ENCODE data around the gene MYOD1. TPM values are rescaled to one million over a fixed set of nuclear protein-coding genes. Genes with fewer than 3 reads are reported as not detected.

MYOD1 gene
- total RNA-seq, 4 donors from 2014 or later, result not detected

DNA sequence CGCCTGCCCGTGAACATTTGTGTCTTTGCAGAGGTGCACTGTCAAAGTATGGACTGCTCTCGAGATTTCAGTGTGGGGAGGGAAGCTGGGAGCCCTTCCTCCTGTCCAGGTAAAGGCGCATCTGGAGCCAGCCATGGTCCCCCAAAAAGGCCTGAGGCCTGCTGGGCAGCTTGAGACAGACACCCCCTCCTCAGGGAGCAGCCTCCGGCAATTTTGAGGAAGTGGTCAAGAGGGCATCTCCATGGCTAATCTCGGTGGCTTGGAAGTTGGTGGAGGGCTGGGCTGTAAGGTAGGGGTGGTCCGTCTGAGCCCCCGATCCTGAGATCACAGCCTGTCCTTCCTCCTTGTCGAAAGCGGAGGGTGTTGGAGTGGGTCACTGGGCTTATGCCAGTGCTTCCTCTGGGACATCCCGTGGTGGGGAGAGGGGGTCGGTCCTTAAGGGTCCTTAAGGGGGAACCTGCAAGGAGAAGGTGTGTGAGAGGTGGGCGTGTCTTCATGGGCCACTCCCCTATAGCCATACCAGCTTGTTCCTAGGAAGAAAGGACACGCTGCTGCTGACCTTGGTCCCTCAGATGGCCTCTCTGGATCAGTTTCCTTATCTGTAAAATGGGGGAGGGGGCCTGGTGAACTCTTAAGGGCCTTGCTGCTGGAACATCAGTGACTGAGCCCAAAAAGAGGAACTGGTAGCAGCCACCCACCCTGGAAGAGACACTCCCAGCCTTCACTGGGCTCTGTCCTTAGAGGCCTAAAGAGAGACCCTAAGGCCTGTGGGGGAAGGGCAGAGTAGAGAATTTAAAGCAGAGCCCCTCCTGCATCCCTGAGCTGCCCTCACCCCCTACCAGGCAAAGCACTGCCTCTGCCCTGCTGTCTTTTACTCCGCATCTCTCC lies 17.8 kb downstream of the MYOD1 start:
- Histone ChIP-seq H3K4me3 (no peak overlapping the region), H3K36me3 (no peaks in the 10 kb centered on the region), H3K27me3 (peaks cover 87% of the 10 kb centered on the region), H3K9me3 (no peaks in the 10 kb centered on the region), H3K4me1 (peaks cover 18% of the 10 kb centered on the region), H3K27ac (no peak overlapping the region)
- TF ChIP-seq CTCF (IDR thresholded peaks at IDR 0.05) (no peak), POLR2AphosphoS5 (IDR thresholded peaks at IDR 0.05) (no peak), POLR2A (IDR thresholded peaks at IDR 0.05) (no peak), EP300 (IDR thresholded peaks at IDR 0.05) (no peak)
- 70% methylated on average over 10 of the region's 15 CpGs for WGBS
- peak; percentile 40 to 72 for DNase-seq (ENCODE audit: low spot score in 2 of 2)

- no peak for TF ChIP-seq EP300 (IDR thresholded peaks at IDR 0.05)
- TF ChIP-seq POLR2A (IDR thresholded peaks at IDR 0.05), result no peak
- TF ChIP-seq CTCF (IDR thresholded peaks at IDR 0.05), result no peak
- TF ChIP-seq POLR2AphosphoS5 (IDR thresholded peaks at IDR 0.05), result no peak
- no peak overlapping the region for H3K27ac ChIP-seq
Observed at GRCh38 chr11:17738151-17738973, 19.0 kb downstream of the MYOD1 start.

DNA sequence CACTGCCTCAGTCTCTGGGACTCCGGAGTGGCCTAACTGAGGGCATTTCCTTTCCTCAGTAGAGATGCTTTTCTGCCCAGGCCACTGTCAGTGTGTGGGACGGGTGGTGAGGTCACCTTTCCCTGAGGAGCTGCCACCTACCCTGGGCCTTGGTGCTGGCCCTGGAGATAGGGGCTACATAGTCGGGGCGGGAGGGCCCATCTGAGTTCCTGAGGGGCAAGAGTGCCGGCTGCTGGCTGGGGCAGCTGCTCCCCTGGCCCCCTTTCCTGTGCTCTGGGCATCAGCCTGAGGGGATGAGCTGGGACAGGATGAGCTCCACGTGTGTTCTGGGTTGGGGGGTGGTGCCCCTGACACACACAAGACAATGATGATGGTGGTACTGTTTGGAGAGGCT lies 20.6 kb downstream of the MYOD1 start:
- 66% methylated on average over 6 of the region's 6 CpGs for WGBS

More at GRCh38 chr11:17738151-17738973, 19.0 kb downstream of the MYOD1 start:
- WGBS, result 57% methylated on average over 10 of the region's 10 CpGs
- peak; percentile 40 to 62 for DNase-seq (ENCODE audit: low spot score in 2 of 2)
- no peaks in the 10 kb centered on the region for H3K9me3 ChIP-seq
- no peaks in the 10 kb centered on the region for H3K36me3 ChIP-seq
- H3K27me3 ChIP-seq, result peaks cover 78% of the 10 kb centered on the region
- H3K4me1 ChIP-seq, result peaks cover 18% of the 10 kb centered on the region
- no peak overlapping the region for H3K4me3 ChIP-seq

DNA sequence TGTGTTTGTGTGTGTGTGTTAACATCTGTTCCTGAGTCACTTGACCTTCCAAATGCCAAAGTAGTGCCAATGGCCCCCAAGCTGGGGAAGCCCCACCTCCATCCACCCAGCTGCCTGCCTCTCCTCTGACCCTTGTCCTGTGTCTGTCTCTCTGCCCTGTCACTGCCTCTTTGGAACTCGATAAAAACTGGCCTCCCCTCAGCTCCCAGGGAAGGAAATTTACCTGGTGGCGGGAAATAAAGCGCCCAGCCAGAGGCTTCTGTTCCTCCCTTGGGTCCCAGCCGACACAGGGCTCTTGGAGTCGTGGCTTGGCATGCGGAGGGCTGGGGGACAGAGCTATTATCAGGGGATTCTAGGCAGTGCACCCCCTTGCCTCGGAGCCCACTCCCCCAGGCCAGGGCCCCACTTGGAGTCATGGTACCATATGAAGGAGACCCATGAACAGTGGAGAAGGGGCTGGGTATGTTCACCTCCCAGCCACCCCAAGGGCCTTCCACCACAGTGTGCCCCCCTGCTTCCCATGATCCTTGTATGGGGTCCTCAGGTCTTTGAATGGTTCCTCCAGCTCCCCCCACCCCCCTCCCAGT lies 21.4 kb downstream of the MYOD1 start:
- peaks cover 2% of the 10 kb centered on the region for H3K4me1 ChIP-seq
- no peaks in the 10 kb centered on the region for H3K9me3 ChIP-seq
- DNase-seq (ENCODE audit: low spot score in 2 of 2), result no peak
- peaks cover 59% of the 10 kb centered on the region for H3K27me3 ChIP-seq
- 73% methylated on average over 6 of the region's 7 CpGs for WGBS
- H3K4me3 ChIP-seq, result no peak overlapping the region
- no peak for TF ChIP-seq POLR2A (IDR thresholded peaks at IDR 0.05)
- no peak for TF ChIP-seq EP300 (IDR thresholded peaks at IDR 0.05)
- TF ChIP-seq CTCF (IDR thresholded peaks at IDR 0.05), result no peak
- TF ChIP-seq POLR2AphosphoS5 (IDR thresholded peaks at IDR 0.05), result no peak
- H3K36me3 ChIP-seq, result no peaks in the 10 kb centered on the region
- H3K27ac ChIP-seq, result no peak overlapping the region

More for the DNA sequence above, 20.6 kb downstream of the MYOD1 start:
- no peak overlapping the region for H3K4me3 ChIP-seq
- H3K36me3 ChIP-seq, result no peaks in the 10 kb centered on the region
- H3K27ac ChIP-seq, result no peak overlapping the region
- H3K4me1 ChIP-seq, result peaks cover 10% of the 10 kb centered on the region
- DNase-seq (ENCODE audit: low spot score in 2 of 2), result peak in 1 of 2 donors; percentile 74
- H3K27me3 ChIP-seq, result peaks cover 64% of the 10 kb centered on the region
- no peak for TF ChIP-seq POLR2AphosphoS5 (IDR thresholded peaks at IDR 0.05)
- TF ChIP-seq CTCF (IDR thresholded peaks at IDR 0.05), result no peak
- TF ChIP-seq EP300 (IDR thresholded peaks at IDR 0.05), result no peak
- no peak for TF ChIP-seq POLR2A (IDR thresholded peaks at IDR 0.05)
- no peaks in the 10 kb centered on the region for H3K9me3 ChIP-seq
